Neutrophil (primary cell): ENCODE measurements around the gene TMC1.

ENCODE experiments used
- H3K27ac ChIP-seq: fragments of 200-600 bp; sonication (generic); 2 replicates; pipeline ENCODE4 v1.5.1; 2016; ENCODE audit warnings: mild to moderate bottlenecking, moderate library complexity
- H3K27me3 ChIP-seq: fragments of 200-600 bp; sonication (generic); 2 replicates; pipeline ENCODE4 v1.6.0; 2016; ENCODE audit warnings: mild to moderate bottlenecking
- H3K36me3 ChIP-seq: fragments of 200-600 bp; sonication (generic); 2 replicates; pipeline ENCODE4 v1.5.1; 2017
- H3K4me1 ChIP-seq, 2 experiments: fragments of 200-600 bp in 1 of 2; sonication (generic) in 1 of 2; 1 replicate in 1 of 2; 2 replicates in 1 of 2; pipeline versions ENCODE4 v1.5.1 to v1.6.1; 2013 to 2016; ENCODE audit warnings: low read depth in 1 of 2, low read length in 1 of 2, mild to moderate bottlenecking in 1 of 2, moderate library complexity in 1 of 2; ENCODE audit not compliant: control insufficient read depth in 1 of 2, insufficient read depth in 1 of 2
- H3K4me3 ChIP-seq, 2 experiments: fragments of 200-600 bp in 1 of 2; sonication (generic) in 1 of 2; 1 replicate in 1 of 2; 2 replicates in 1 of 2; pipeline ENCODE4 v1.5.1; 2013 to 2016; ENCODE audit warnings: low read depth in 1 of 2, low read length in 1 of 2, mild to moderate bottlenecking in 1 of 2, moderate library complexity in 1 of 2
- H3K9me3 ChIP-seq: fragments of 200-600 bp; sonication (generic); 2 replicates; pipeline ENCODE4 v1.5.1; 2016
- TF ChIP-seq, protein P1 (sequence below): fragments of 200-600 bp; sonication (generic); IDR thresholded peaks from 2 replicates; pipeline ENCODE4 v1.5.1; 2016; ENCODE audit warnings: antibody characterized with exemption

TMC1 gene

DNA sequence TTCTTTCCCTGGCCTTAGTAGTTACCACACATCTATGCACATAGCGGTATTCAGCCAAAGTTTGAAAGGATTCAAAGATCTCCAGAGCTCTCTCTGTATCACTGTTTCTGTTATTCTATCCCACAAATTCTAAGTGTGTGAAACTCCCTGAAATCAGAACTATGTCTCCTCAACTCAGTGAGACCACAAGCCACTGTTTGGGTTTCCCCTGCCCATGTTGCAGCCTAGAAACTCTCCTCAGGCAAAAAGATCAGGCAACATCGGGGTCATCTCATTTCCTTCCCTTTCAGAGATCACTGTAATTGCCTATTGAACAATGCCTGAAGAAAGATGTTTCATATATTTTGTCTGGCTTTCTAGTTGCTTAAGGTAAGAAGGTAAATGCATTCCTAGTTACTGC is 135.6 kb downstream of the TMC1 start:
- Histone ChIP-seq H3K27ac (no peak overlapping the region), H3K36me3 (no peaks in the 10 kb centered on the region), H3K27me3 (peaks cover 6% of the 10 kb centered on the region), H3K4me1 (no peaks in the 10 kb centered on the region), H3K4me3 (no peak overlapping the region), H3K9me3 (no peaks in the 10 kb centered on the region)
- TF ChIP-seq, protein P1, sequence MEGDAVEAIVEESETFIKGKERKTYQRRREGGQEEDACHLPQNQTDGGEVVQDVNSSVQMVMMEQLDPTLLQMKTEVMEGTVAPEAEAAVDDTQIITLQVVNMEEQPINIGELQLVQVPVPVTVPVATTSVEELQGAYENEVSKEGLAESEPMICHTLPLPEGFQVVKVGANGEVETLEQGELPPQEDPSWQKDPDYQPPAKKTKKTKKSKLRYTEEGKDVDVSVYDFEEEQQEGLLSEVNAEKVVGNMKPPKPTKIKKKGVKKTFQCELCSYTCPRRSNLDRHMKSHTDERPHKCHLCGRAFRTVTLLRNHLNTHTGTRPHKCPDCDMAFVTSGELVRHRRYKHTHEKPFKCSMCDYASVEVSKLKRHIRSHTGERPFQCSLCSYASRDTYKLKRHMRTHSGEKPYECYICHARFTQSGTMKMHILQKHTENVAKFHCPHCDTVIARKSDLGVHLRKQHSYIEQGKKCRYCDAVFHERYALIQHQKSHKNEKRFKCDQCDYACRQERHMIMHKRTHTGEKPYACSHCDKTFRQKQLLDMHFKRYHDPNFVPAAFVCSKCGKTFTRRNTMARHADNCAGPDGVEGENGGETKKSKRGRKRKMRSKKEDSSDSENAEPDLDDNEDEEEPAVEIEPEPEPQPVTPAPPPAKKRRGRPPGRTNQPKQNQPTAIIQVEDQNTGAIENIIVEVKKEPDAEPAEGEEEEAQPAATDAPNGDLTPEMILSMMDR, result no peak

DNA sequence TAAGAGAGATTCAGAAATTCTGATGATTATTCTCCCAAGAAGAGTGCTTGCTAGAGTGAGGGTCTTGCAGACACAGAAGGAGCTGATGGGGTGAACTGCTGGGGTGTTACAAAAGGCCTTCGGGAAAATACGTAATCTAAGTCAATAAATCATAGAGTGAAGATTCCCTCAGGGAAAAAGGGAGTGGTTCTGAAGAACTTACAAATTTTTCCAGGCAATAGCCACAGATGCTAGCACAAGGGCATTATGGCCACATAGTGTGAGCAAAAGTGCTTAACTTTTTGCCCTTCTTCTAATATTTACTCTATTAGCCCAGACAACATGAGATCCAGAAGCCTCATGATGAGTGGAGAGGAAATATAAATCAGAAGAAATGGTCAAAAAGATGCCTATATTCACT is 137.3 kb downstream of the TMC1 start:
- Histone ChIP-seq H3K27me3 (peaks cover 6% of the 10 kb centered on the region), H3K36me3 (no peaks in the 10 kb centered on the region), H3K4me1 (no peaks in the 10 kb centered on the region), H3K27ac (no peak overlapping the region), H3K4me3 (no peak overlapping the region), H3K9me3 (no peaks in the 10 kb centered on the region)
- TF ChIP-seq, protein P1, result no peak

DNA sequence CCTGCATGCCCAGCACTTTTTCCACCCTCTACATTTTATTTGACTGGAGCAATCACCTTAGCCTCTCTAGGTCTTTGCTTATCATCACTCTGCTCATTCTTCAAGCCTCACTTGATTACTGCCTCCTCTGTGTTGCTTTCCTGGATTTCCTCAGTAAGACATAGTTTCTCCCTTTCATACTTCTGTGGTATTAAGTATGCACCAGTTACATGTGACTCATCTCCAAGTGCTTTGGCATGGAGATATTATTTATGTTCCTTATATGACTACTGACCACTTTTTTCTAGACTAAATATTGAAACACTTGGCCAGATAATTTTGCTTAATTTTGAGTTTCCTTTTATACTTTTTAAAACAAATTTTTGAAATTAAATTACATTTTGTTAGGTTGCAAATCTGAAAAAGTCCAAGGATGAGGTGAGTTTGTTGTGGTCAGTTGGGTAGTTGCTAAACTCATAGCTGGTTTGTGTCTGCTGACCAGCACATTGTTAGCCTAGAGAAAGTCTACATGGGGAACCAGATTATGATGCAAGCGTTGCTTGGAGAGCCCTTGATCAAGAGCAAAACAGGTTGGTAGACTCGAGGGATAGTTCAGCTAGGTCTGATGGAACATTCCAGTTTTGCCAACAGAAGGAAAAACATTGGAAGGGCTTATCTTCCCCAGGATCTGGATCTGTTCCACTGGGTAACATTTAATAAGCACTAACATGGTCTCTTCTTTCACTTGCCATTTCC is 140.2 kb downstream of the TMC1 start:
- Histone ChIP-seq H3K27me3 (peaks cover 6% of the 10 kb centered on the region), H3K4me3 (no peak overlapping the region), H3K9me3 (no peaks in the 10 kb centered on the region), H3K36me3 (no peaks in the 10 kb centered on the region), H3K27ac (no peak overlapping the region), H3K4me1 (no peaks in the 10 kb centered on the region)
- TF ChIP-seq, protein P1, result no peak

DNA sequence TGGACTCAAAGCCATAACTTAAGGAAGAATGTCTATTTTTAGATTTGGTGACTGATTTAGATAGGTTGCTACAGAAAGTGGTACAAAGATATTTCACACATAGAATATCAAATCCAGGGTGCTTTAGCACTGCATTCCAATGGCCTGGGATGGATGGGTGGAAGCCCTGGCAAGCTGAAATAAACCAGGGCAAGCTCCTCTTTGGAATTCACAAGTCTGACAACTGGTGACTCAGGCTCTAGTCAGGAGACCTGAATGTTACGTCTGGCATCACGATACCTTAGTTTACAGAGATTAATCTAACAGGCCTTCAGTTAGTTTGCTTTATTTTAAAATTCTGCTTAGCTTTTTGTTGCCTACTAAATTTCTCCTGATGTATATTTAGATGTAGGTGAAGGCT is 144.0 kb downstream of the TMC1 start:
- no peak overlapping the region for H3K4me3 ChIP-seq
- H3K27ac ChIP-seq, result no peak overlapping the region
- H3K36me3 ChIP-seq, result no peaks in the 10 kb centered on the region
- no peaks in the 10 kb centered on the region for H3K27me3 ChIP-seq
- no peaks in the 10 kb centered on the region for H3K9me3 ChIP-seq
- no peaks in the 10 kb centered on the region for H3K4me1 ChIP-seq
- TF ChIP-seq, protein P1, result no peak

DNA sequence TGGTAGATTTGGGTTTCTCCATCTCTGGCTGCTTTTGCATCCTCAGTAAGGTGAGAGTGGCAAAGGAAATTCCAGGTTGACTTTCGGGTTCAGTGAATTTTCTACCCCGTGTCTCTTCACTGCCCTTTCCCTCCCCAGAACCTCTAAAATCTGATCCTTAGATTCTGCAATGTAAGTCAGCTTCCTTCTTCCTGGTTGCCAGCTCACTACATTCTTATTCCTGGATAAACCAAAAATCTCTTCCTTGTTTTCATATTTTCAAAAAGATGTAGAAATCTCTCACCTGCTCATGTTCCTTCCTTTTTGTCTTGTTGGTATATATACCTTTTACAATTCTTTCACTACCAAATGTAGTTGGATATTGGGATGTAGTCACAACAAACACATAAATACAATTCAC is 145.8 kb downstream of the TMC1 start:
- Histone ChIP-seq H3K36me3 (no peaks in the 10 kb centered on the region), H3K4me1 (no peaks in the 10 kb centered on the region), H3K27me3 (no peaks in the 10 kb centered on the region), H3K27ac (no peak overlapping the region), H3K4me3 (no peak overlapping the region), H3K9me3 (no peaks in the 10 kb centered on the region)
- TF ChIP-seq, protein P1, result no peak
